NB4 (cell line): ENCODE results near the gene KDM8.

Source experiments
- DNase-seq: peaks from one replicate; pipeline ENCODE4 v3.0.0; 2010; ENCODE audit warnings: low read depth
- H3K4me3 ChIP-seq: one replicate; pipeline ENCODE4 v1.5.1; 2011; ENCODE audit warnings: mild to moderate bottlenecking, low read depth, low read length, moderate library complexity
- CTCF ChIP-seq: IDR thresholded peaks from one replicate; pipeline ENCODE4 v1.5.1; 2012; ENCODE audit warnings: low read depth, low read length
- MAX ChIP-seq: IDR thresholded peaks from 2 replicates; pipeline ENCODE4 v1.6.1; 2011; ENCODE audit warnings: low read depth, low read length
- MYC ChIP-seq: IDR thresholded peaks from 2 replicates; pipeline ENCODE4 v1.6.1; 2011; ENCODE audit warnings: low read depth, low read length
- POLR2A ChIP-seq: IDR thresholded peaks from 2 replicates; pipeline ENCODE4 v1.6.1; 2011; ENCODE audit warnings: mild to moderate bottlenecking; ENCODE audit not compliant: insufficient read length; ENCODE audit errors: extremely low read depth

KDM8 gene

GRCh38 chr16:27265982-27266381 lies 62.7 kb downstream of the KDM8 start:
- H3K4me3 ChIP-seq = no peak overlapping the region
- DNase-seq = no peak
- TF ChIP-seq POLR2A (no peak), MYC (no peak), CTCF (no peak), MAX (no peak)

GRCh38 chr16:27267037-27267677 lies 63.8 kb downstream of the KDM8 start:
- DNase-seq = peak; percentile 42
- TF ChIP-seq POLR2A (no peak), MAX (no peak), MYC (no peak), CTCF (no peak)
- H3K4me3 ChIP-seq = peak overlapping the region; percentile 68

- H3K4me3 ChIP-seq = peak within 1 kb of the TSS; percentile 68
- DNase-seq = peak; percentile 96
- TF ChIP-seq POLR2A = peak; percentile 89
- no peak for TF ChIP-seq CTCF
- peak; percentile 91 for TF ChIP-seq MYC
- peak; percentile 85 for TF ChIP-seq MAX
Observed at GRCh38 chr16:27268376-27269299, 65.3 kb downstream of the KDM8 start, which contains the start of gene NSMCE1. TSS of gene NSMCE1 (minus strand) at chr16:27268772. CDS start at chr16:27257570, 11,202 bp downstream.

- peak overlapping the region; percentile 68 for H3K4me3 ChIP-seq
- no peak for TF ChIP-seq MAX
- TF ChIP-seq MYC = no peak
- no peak for DNase-seq
Observed at GRCh38 chr16:27269300-27270150, 66.2 kb downstream of the KDM8 start.

GRCh38 chr16:27270349-27270748 lies 67.0 kb downstream of the KDM8 start:
- TF ChIP-seq MAX (no peak), CTCF (no peak), POLR2A (no peak), MYC (no peak)
- DNase-seq = no peak
- H3K4me3 ChIP-seq = no peak overlapping the region
